ENCODE measurements around the gene HIVEP3.

HIVEP3 gene

GRCh38 chr1:41941381-41941780, 22.7 kb upstream of the HIVEP3 start:
- H3K4me3 ChIP-seq: no peak overlapping the region
- no peak for DNase-seq (ENCODE audit: low spot score)
- H3K27ac ChIP-seq: no peak overlapping the region
- no peak for TF ChIP-seq CTCF (IDR thresholded peaks at IDR 0.05)

- no peak for DNase-seq (ENCODE audit: low spot score)
- Histone ChIP-seq H3K27ac (no peak overlapping the region), H3K4me3 (no peak overlapping the region)
- no peak for TF ChIP-seq CTCF (IDR thresholded peaks at IDR 0.05)
Measured at GRCh38 chr1:41939194-41939593, 20.5 kb upstream of the HIVEP3 start.

GRCh38 chr1:41936107-41936506, 17.4 kb upstream of the HIVEP3 start:
- DNase-seq (ENCODE audit: low spot score): no peak
- TF ChIP-seq CTCF (IDR thresholded peaks at IDR 0.05): no peak
- no peak overlapping the region for H3K4me3 ChIP-seq
- no peak overlapping the region for H3K27ac ChIP-seq

GRCh38 chr1:41935226-41935625, 16.5 kb upstream of the HIVEP3 start:
- no peak for DNase-seq (ENCODE audit: low spot score)
- no peak overlapping the region for H3K4me3 ChIP-seq
- H3K27ac ChIP-seq: no peak overlapping the region
- TF ChIP-seq CTCF (IDR thresholded peaks at IDR 0.05): no peak

- no peak overlapping the region for H3K4me3 ChIP-seq
- no peak for DNase-seq (ENCODE audit: low spot score)
- no peak overlapping the region for H3K27ac ChIP-seq
- no peak for TF ChIP-seq CTCF (IDR thresholded peaks at IDR 0.05)
Measured at GRCh38 chr1:41933106-41933505, 14.4 kb upstream of the HIVEP3 start.

GRCh38 chr1:41931578-41931977, 12.9 kb upstream of the HIVEP3 start:
- DNase-seq (ENCODE audit: low spot score): no peak
- Histone ChIP-seq H3K4me3 (no peak overlapping the region), H3K27ac (no peak overlapping the region)
- no peak for TF ChIP-seq CTCF (IDR thresholded peaks at IDR 0.05)

GRCh38 chr1:41927118-41927517, 8.4 kb upstream of the HIVEP3 start:
- DNase-seq (ENCODE audit: low spot score): no peak
- Histone ChIP-seq H3K27ac (no peak overlapping the region), H3K4me3 (no peak overlapping the region)
- no peak for TF ChIP-seq CTCF (IDR thresholded peaks at IDR 0.05)

Data from coronary artery (tissue), 2 donors.